ENCODE data around the gene GSG1L.

Gene GSG1L

GRCh38 chr16:28078261-28078660 is 14.7 kb upstream of the GSG1L start:
- TF ChIP-seq, protein P1, sequence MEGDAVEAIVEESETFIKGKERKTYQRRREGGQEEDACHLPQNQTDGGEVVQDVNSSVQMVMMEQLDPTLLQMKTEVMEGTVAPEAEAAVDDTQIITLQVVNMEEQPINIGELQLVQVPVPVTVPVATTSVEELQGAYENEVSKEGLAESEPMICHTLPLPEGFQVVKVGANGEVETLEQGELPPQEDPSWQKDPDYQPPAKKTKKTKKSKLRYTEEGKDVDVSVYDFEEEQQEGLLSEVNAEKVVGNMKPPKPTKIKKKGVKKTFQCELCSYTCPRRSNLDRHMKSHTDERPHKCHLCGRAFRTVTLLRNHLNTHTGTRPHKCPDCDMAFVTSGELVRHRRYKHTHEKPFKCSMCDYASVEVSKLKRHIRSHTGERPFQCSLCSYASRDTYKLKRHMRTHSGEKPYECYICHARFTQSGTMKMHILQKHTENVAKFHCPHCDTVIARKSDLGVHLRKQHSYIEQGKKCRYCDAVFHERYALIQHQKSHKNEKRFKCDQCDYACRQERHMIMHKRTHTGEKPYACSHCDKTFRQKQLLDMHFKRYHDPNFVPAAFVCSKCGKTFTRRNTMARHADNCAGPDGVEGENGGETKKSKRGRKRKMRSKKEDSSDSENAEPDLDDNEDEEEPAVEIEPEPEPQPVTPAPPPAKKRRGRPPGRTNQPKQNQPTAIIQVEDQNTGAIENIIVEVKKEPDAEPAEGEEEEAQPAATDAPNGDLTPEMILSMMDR (IDR thresholded peaks at IDR 0.05) = no peak
- no peak for DNase-seq (ENCODE audit: low spot score)
- Histone ChIP-seq H3K27ac (no peak overlapping the region), H3K4me3 (no peak overlapping the region)

DNA sequence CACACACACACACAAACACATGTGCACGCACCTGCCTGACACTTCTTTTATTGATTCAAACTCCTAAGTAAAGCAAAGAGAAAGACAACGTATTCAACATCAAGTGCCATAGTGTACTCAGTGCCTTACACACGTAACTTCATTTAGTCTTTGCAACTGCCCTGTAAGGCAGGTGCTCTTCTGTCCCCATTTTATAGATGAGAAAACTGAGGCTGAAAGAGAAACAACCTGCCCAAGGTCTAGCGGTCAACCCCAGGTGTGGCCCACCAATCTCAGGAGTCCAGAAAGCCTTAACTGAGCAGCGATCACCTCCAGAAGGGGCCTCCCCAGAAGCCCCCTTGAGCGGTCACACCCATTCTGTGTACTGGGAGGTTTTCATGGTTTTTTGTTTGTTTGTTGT is 10.3 kb upstream of the GSG1L start:
- Histone ChIP-seq H3K4me3 (no peak overlapping the region), H3K27ac (no peak overlapping the region)
- no peak for DNase-seq (ENCODE audit: low spot score)
- TF ChIP-seq, protein P1 (IDR thresholded peaks at IDR 0.05) = no peak

GRCh38 chr16:28072087-28072486 is 8.6 kb upstream of the GSG1L start:
- TF ChIP-seq, protein P1 (IDR thresholded peaks at IDR 0.05) = no peak
- DNase-seq (ENCODE audit: low spot score) = no peak
- H3K27ac ChIP-seq = no peak overlapping the region

GRCh38 chr16:28069971-28070794 is 6.7 kb upstream of the GSG1L start:
- no peak for DNase-seq (ENCODE audit: low spot score)

More at GRCh38 chr16:28072087-28072486, 8.6 kb upstream of the GSG1L start:
- H3K4me3 ChIP-seq = no peak overlapping the region

DNA sequence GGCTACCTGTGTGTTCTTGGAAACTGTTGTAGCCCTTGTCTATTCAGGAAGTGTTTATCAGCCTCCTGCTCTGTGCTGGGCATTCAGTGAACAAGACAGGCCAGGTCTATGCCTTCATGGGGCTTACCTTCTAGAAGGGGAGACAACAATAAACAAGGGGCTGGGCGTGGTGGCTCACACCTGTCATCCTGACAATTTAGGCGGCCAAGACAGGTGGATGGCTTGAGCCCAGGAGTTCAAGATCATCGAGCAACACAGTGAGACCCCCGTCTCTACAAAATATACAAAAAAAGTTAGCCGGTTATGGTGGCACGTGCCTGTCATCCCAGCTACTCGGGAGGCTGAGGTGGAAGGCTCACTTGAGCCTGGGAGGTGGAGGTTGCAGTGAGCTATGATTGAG is 5.5 kb upstream of the GSG1L start:
- DNase-seq (ENCODE audit: low spot score) = no peak
- Histone ChIP-seq H3K27ac (no peak overlapping the region), H3K4me3 (no peak overlapping the region)
- TF ChIP-seq, protein P1 (IDR thresholded peaks at IDR 0.05) = no peak

More at GRCh38 chr16:28069971-28070794, 6.7 kb upstream of the GSG1L start:
- H3K4me3 ChIP-seq = no peak overlapping the region
- no peak overlapping the region for H3K27ac ChIP-seq
- TF ChIP-seq, protein P1 (IDR thresholded peaks at IDR 0.05) = no peak

DNA sequence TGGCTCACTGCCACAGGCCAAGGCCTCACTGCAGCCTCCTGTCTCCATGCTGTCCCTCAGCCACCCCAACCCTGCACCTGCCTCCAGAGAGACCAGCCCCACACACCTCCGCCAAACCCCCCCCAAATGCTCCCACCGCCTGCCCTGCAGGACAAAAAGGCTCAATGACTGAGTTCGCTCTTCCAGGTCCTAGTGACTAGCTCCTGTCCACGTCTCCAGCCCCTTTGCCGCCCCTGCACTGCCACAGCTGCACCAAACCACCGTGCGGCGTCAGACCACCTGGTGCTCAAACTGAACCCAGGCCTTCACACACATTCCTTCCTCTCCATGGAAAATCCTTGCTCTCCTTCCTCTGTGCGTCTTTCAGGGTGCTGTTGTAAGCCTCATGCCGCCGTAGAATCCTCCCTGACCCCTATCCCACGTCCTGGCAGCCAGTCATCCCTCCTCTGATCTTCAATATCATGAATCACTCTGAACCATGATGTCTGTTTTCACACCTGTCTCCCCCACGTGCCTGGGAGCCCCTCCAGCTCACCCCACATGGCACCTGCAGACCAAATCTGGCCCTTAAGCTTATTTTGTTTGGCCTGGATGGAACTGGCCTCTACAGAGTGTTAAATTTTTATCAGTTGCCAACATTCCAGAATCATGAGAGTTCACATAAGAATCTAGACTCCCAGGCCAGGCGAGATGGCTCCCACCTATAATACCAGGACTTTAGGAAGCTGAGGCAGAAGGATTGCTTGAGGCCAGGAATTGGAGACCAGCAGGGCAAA is 4.3 kb upstream of the GSG1L start:
- no peak for DNase-seq (ENCODE audit: low spot score)
- H3K4me3 ChIP-seq = no peak overlapping the region
- TF ChIP-seq, protein P1 (IDR thresholded peaks at IDR 0.05) = no peak
- H3K27ac ChIP-seq = no peak overlapping the region

Measured in coronary artery (tissue), 2 donors.